Measurements from ENCODE around the gene TIGIT.
"Not testable (repeated sequence)": the region's sequence is repeated elsewhere in the genome, so short reads cannot be mapped to it uniquely, and the experiment has no call there.

The TIGIT gene

DNA sequence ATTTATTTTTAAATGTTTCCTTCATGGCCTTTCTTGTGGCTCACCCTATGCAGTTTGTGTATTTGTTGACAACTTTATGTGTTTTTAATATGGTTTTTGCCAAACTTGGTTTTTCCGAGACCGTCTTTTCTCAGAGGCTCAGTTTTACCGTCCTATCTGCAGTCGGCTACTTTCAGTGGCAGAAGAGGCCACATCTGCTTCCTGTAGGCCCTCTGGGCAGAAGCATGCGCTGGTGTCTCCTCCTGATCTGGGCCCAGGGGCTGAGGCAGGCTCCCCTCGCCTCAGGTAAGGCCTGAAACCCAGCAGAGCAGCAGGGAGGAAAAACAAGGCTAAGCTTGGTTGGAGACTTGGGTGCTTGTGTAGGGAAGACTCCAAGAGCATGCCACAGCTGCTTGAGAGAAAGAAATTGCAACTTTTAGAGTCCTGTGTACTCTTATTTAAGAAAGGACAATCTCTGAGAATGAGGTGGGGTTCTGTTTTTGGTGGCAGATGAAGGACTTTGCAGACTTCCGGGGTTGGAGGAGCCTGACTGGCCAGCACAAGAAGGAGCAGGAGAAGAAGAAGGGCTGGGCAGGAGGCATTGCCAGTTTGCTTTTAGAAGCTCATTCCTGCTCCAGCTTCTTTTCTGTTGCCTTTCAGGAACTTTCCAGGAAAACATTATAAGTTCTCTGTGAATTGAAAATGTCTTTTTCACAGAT is at the start of gene TIGIT:
TIGIT (plus strand) TSS at position 191 of the 698 bp plus-strand sequence; CDS start at position 225, 34 bp downstream.
- no peak for DNase-seq (ENCODE audit: low read depth)

- DNase-seq (ENCODE audit: low read depth) = no peak
Observed at GRCh38 chr3:114252954-114253353, 40.9 kb upstream of the TIGIT start.

DNA sequence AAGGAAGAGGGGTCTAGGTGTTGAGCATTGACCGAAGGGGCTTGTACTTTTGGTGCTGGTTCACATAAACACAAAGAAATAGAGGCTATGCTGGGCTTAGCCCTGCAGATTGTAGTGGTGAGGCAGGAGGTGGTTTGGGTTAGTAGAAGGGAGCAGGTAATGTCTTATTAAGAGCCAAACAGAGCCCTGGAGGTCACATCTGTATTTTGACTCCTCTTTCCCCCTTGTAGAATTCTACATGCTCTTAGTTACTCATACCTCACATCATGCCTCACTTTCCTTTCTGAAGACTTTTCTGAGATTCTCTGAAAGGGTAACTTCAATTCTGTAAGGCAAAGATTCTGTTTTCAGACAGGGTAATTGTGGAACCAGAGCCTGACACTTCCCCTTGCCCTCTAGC is 40.3 kb upstream of the TIGIT start:
- DNase-seq (ENCODE audit: low read depth) = no peak

- no peak for DNase-seq (ENCODE audit: low read depth)
Observed at GRCh38 chr3:114259566-114259965, 34.3 kb upstream of the TIGIT start.

GRCh38 chr3:114260152-114260551 is 33.7 kb upstream of the TIGIT start:
- DNase-seq (ENCODE audit: low read depth) = no peak

- no peak for DNase-seq (ENCODE audit: low read depth)
Observed at GRCh38 chr3:114270019-114270418, 23.8 kb upstream of the TIGIT start.

- DNase-seq (ENCODE audit: low read depth) = no peak
Observed at GRCh38 chr3:114272271-114272670, 21.6 kb upstream of the TIGIT start.

DNA sequence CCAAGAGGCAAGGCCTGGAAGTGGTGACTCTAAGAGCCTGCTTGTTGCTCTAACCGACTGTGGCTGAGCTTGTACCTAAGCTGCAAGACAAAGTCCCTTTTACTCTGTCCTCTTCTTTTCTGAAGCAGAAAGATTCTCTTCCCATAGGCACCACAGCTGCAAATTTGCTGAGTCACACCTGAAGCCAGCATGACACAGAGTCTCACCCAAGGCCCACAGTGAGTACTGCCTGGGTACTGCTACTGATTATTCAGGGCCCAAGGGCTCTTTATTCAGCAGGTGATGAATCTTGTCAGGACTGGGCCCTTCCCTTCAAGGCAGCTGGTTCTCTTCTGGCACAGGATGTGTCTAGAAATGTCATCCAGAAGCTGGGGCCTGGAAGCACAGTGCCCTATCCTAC is 18.9 kb upstream of the TIGIT start:
- DNase-seq (ENCODE audit: low read depth) = no peak

- DNase-seq (ENCODE audit: low read depth) = not testable (repeated sequence)
Observed at GRCh38 chr3:114276856-114277255, 17.0 kb upstream of the TIGIT start.

- DNase-seq (ENCODE audit: low read depth) = no peak
Observed at GRCh38 chr3:114284644-114285043, 9.2 kb upstream of the TIGIT start.

DNA sequence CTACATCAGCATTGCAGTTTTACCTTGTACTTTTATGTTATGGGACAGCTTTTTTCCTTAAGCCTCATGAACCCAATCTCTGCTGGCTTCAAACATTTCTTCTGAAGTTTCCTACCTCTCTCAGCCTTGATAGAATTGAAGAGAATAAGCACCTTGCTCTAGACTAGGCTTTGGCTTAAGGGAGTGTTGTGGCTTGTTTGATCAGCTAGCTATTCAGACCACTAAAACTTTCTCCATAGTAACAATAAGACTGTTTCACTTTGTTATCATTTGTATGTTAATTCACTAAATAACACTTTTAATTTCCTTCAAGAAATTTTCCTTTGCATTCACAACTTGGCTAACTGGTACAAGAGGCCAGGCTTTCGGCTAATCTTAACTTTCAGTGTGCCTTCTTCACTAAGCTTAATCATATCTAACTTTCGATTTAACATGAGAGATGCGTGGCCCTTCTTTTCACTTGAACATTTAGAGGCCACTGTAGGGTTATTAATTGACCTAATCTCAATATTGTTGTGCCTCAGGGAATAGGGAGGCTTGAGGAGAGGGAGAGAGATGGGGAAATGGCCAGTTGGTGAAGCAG is 8.1 kb upstream of the TIGIT start:
- no peak for DNase-seq (ENCODE audit: low read depth)

GRCh38 chr3:114286266-114286665 is 7.6 kb upstream of the TIGIT start:
- DNase-seq (ENCODE audit: low read depth) = no peak

DNA sequence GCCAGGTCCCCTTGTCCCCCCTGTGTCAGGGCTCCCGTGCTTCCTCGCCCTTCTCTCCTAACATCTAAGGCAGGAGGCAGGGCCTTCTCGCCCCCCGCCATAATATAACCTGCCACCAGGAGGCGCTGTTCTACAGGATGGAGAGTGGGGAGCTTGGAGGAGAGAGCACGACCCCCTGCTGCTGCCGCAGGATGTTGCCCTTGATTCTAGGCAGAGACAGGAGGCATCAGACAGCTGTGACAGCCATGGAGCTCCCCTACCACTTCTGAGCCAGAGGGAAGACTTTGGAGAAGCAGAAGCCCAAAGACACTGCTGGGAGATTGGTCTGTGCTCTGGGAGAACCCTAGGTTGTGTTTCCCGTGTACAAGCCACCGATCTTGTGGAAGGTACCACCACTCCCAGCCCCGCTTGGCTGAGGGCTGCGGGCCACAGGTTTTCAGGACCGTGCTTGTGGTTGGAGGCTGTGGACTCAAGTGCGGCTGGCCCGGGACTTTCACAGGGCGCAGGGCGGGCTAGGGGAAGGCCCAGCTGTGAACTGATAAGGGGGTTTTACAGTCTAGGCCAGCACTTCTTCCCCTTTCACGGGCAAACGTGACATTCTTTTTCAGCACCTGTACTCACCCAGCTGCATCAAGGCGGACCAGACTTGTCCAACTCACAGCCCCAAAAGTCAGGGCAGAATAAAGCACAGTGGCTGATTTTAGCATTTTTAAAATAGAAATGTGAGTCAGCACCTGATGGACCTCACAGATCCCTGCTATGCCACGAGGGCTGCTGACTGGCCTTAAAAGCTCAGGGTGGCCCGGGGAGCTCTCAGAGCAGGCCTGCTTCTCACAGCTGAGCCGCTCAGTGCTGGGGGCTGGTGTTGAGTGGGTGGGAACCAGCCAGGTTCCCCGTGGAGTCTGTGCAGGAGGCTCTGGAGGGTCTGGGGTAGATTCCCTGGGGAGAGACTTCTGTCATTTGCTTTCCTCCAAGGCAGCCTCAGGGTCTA is 2.6 kb upstream of the TIGIT start:
- DNase-seq (ENCODE audit: low read depth) = peak; percentile 95

- DNase-seq (ENCODE audit: low read depth) = no peak
Observed at GRCh38 chr3:114294940-114295480, 1.2 kb downstream of the TIGIT start.

DNA sequence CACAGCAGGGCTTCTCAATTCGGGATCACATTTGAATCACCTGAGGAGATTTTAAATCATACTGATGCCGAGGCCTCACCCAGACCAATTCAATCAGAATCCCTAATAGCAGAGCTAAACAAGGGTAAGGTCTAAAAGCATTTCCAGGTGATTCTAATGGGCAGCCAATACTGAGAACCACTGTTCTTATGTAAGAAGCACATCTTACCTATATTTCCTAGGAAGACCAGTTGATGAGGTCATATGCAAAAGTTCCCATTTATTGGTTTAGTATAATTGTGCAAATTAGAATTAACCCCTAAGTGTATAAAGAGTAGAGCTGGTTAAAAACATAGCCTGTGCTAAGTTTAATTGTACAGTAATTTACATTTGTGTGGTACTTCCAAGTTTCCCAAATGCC is 2.1 kb downstream of the TIGIT start:
- DNase-seq (ENCODE audit: low read depth) = no peak

DNA sequence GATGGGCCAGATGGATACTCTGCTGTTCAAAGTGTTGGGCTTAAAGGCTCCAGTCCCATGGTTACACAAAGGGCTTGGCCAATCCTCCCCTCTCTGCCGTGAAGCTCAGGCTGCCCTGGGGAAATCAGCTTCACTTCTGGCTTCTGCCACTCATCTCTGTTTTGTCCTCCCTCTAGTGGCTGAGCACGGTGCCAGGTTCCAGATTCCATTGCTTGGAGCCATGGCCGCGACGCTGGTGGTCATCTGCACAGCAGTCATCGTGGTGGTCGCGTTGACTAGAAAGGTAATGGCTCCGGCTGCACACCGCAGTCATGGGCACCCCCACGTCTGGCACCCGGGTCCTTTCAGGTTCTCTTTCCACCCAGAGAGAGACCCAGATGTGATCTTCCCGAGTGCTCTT is 5.6 kb downstream of the TIGIT start:
- no peak for DNase-seq (ENCODE audit: low read depth)

GRCh38 chr3:114299941-114300624 is 6.3 kb downstream of the TIGIT start:
- DNase-seq (ENCODE audit: low read depth) = no peak

DNA sequence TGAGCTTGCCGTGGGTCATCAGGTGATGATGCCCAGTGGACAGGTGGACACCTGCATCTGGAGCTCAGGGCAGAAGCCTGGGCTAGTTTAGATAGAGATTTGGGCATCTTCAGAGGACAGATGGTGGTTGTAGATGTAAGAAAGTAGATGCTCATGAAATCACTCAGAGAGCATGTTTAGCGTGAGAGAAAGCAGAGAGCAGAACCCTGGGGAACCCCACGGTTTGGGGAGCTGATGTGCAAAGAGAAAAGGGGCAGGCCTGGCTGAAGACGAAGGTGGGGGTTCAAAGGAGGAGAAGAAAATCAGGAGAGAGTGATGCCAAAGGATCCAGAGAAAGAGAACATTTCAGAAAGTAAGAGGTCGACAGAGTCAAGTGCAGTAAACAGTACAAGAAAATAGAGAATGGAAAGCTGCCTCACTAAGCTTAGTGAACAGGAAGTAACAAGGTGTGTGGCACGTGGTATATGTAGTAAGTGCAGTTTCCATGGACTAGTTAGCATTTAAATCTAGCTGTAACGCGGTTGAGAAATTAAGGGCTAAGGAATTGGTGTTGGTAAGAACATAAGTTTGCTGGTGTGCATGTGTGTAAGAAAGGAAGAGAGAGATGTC is 13.5 kb downstream of the TIGIT start:
- DNase-seq (ENCODE audit: low read depth) = no peak

DNA sequence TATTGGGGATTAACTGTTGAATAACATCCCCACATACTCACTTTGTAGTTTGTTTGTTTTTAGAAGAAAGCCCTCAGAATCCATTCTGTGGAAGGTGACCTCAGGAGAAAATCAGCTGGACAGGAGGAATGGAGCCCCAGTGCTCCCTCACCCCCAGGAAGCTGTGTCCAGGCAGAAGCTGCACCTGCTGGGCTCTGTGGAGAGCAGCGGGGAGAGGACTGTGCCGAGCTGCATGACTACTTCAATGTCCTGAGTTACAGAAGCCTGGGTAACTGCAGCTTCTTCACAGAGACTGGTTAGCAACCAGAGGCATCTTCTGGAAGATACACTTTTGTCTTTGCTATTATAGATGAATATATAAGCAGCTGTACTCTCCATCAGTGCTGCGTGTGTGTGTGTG is 14.0 kb downstream of the TIGIT start:
- DNase-seq (ENCODE audit: low read depth) = no peak

DNA sequence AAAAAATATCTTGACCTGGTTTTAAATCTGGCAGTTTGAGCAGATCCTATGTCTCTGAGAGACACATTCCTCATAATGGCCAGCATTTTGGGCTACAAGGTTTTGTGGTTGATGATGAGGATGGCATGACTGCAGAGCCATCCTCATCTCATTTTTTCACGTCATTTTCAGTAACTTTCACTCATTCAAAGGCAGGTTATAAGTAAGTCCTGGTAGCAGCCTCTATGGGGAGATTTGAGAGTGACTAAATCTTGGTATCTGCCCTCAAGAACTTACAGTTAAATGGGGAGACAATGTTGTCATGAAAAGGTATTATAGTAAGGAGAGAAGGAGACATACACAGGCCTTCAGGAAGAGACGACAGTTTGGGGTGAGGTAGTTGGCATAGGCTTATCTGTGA is 14.5 kb downstream of the TIGIT start:
- no peak for DNase-seq (ENCODE audit: low read depth)

DNA sequence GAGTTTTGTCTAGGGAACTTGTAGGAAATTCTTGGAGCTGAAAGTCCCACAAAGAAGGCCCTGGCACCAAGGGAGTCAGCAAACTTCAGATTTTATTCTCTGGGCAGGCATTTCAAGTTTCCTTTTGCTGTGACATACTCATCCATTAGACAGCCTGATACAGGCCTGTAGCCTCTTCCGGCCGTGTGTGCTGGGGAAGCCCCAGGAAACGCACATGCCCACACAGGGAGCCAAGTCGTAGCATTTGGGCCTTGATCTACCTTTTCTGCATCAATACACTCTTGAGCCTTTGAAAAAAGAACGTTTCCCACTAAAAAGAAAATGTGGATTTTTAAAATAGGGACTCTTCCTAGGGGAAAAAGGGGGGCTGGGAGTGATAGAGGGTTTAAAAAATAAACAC is 15.0 kb downstream of the TIGIT start:
- DNase-seq (ENCODE audit: low read depth) = no peak

- DNase-seq (ENCODE audit: low read depth) = no peak
Observed at GRCh38 chr3:114310695-114311094, 16.9 kb downstream of the TIGIT start.

All from stimulated activated CD8-positive, alpha-beta memory T cell treated with anti-CD3 and anti-CD28 coated beads, Interleukin-7, amount 100 ng/mL, for 24 hours (primary cell).